B cell (primary cell): ENCODE measurements around the gene TSHZ3.

Experiments
- CTCF ChIP-seq: fragments of 200-600 bp; IDR thresholded peaks from one replicate; pipeline ENCODE4 v1.8.0; 2022; ENCODE audit warnings: antibody characterized with exemption, mild to moderate bottlenecking
- EZH2 ChIP-seq: IDR thresholded peaks from 2 replicates; pipeline ENCODE4 v1.6.1; 2012; ENCODE audit warnings: borderline replicate concordance, low read depth, mild to moderate bottlenecking, moderate library complexity, low read length; ENCODE audit not compliant: insufficient read depth, poor library complexity, severe bottlenecking

- TF ChIP-seq CTCF, result no peak
- TF ChIP-seq EZH2, result no peak
Measured at GRCh38 chr19:31342926-31343325, 6.3 kb downstream of the TSHZ3 start.
